SU-DHL-6 (cell line): ENCODE data around the gene C1orf21.

ENCODE experiments used
- H2AFZ ChIP-seq: fragments of 200-600 bp; sonication (generic); 2 replicates; pipeline ENCODE4 v1.6.1; 2014; ENCODE audit warnings: low read depth, mild to moderate bottlenecking, moderate library complexity, mixed read lengths, antibody characterized with exemption, low read length; ENCODE audit not compliant: severe bottlenecking
- H3F3A ChIP-seq: fragments of 200-600 bp; shearing (Covaris generic); 2 replicates; pipeline ENCODE4 v1.6.0; 2016; ENCODE audit warnings: antibody characterized with exemption, mild to moderate bottlenecking; ENCODE audit not compliant: insufficient read depth
- H3K27ac ChIP-seq: fragments of 200-600 bp; sonication (generic); 2 replicates; pipeline ENCODE4 v1.5.1; 2016; ENCODE audit warnings: low read depth, mild to moderate bottlenecking, low read length, moderate library complexity, mixed read lengths
- H3K27me3 ChIP-seq: fragments of 200-600 bp; sonication (generic), shearing (Covaris generic); 2 replicates; pipeline ENCODE4 v1.6.0; 2014; ENCODE audit warnings: mild to moderate bottlenecking, low read length
- H3K36me3 ChIP-seq: fragments of 200-600 bp; sonication (generic); 2 replicates; pipeline ENCODE4 v1.6.1; 2014; ENCODE audit warnings: mild to moderate bottlenecking, low read length, mixed read lengths
- H3K4me2 ChIP-seq: fragments of 300-600, 200-600 bp; shearing (Covaris generic), sonication (generic); 2 replicates; pipeline ENCODE4 v1.6.0; 2014; ENCODE audit warnings: low read length, low read depth, mild to moderate bottlenecking; ENCODE audit not compliant: poor library complexity, severe bottlenecking
- H3K4me3 ChIP-seq: fragments of 200-600 bp; sonication (generic); 2 replicates; pipeline ENCODE4 v1.5.1; 2014; ENCODE audit warnings: antibody characterized with exemption, low read length, mild to moderate bottlenecking, mixed read lengths; ENCODE audit not compliant: insufficient read depth, poor library complexity, severe bottlenecking
- H3K79me2 ChIP-seq: fragments of 200-600 bp; sonication (generic); 2 replicates; pipeline ENCODE4 v1.6.1; 2014; ENCODE audit warnings: mild to moderate bottlenecking, low read length, moderate library complexity; ENCODE audit not compliant: insufficient read depth
- H3K9ac ChIP-seq: fragments of 200-600 bp; sonication (generic); 2 replicates; pipeline ENCODE4 v1.7.0; 2014; ENCODE audit warnings: mild to moderate bottlenecking, low read length
- H3K9me2 ChIP-seq: fragments of 200-600 bp; sonication (generic); replicated peaks from 2 replicates; pipeline ENCODE4 v1.6.1; 2014; ENCODE audit warnings: low read length; ENCODE audit not compliant: insufficient read depth
- H3K9me3 ChIP-seq: fragments of 200-600 bp; sonication (generic); 2 replicates; pipeline ENCODE4 v1.6.1; 2014; ENCODE audit warnings: low read length, mixed read lengths; ENCODE audit not compliant: insufficient read depth
- H4K20me1 ChIP-seq: fragments of 200-600 bp; sonication (generic); 2 replicates; pipeline ENCODE4 v1.6.1; 2014; ENCODE audit warnings: low read depth, mild to moderate bottlenecking, antibody characterized with exemption, low read length, moderate library complexity, mixed read lengths
- CTCF ChIP-seq: fragments of 200-600 bp; sonication (generic); IDR thresholded peaks from one replicate; pipeline ENCODE4 v1.5.1; 2017; ENCODE audit warnings: antibody characterized with exemption, mild to moderate bottlenecking, low read length, moderate library complexity; ENCODE audit not compliant: insufficient read depth, poor library complexity, severe bottlenecking
- EZH2phosphoT487 ChIP-seq: fragments of 200-600 bp; sonication (generic), shearing (Covaris generic); conservative IDR thresholded peaks from 2 replicates; pipeline ENCODE4 v1.6.1; 2018; ENCODE audit warnings: mild to moderate bottlenecking, antibody characterized with exemption, low read length, moderate library complexity, mixed read lengths

Gene C1orf21

DNA sequence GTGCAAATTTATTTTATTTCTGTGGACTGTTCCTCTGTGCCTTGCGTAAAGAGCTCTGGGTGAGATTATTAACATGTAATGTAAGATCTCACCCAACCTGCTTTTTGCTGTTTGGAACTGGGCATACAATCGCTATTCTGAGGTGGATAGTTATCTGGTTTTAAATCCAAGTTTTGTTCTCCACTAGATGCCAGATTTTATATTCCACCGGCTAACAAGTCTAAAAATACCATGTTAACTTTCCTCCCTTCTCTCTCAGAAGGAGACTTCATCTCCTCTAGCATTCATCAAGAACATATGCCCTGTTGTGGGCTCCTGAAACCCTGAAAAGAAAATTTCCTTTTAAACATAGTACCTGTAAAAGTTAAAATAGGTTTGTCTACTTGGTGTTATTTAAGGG lies 56.4 kb downstream of the C1orf21 start:
- Histone ChIP-seq H3K9ac (no peak overlapping the region), H3K79me2 (no peaks in the 10 kb centered on the region), H3K27me3 (no peaks in the 10 kb centered on the region), H4K20me1 (no peaks in the 10 kb centered on the region), H3K9me3 (no peaks in the 10 kb centered on the region), H3K36me3 (no peaks in the 10 kb centered on the region), H2AFZ (no peak overlapping the region), H3K4me2 (no peak overlapping the region), H3K27ac (no peak overlapping the region), H3K9me2 (no peaks in the 10 kb centered on the region), H3K4me3 (no peak overlapping the region), H3F3A (no peaks in the 10 kb centered on the region)
- TF ChIP-seq CTCF: no peak
- no peak for TF ChIP-seq EZH2phosphoT487

DNA sequence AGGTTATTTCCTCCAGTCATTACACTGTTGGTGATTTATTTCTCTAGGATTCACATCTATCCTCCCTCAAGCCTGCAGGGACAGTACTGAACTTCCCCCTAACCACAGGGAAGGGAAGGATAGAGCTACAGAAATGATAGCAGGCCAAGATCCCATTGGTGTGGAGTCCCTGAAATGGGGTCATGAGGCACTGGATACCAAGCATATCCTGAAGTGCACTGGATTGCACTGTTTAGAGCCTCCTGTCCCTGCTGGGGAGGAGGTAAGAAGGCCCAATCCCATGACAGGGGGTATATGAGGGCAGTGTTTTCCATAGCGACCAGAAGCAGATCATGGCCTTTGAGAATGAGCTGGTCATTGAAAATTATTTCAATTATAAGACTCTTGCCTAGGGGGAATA lies 56.8 kb downstream of the C1orf21 start:
- Histone ChIP-seq H3K9me3 (no peaks in the 10 kb centered on the region), H3K9me2 (no peaks in the 10 kb centered on the region), H3K27me3 (no peaks in the 10 kb centered on the region), H2AFZ (no peak overlapping the region), H3K4me3 (no peak overlapping the region), H3K9ac (no peak overlapping the region), H4K20me1 (no peaks in the 10 kb centered on the region), H3K27ac (no peak overlapping the region), H3K36me3 (no peaks in the 10 kb centered on the region), H3F3A (no peaks in the 10 kb centered on the region), H3K4me2 (no peak overlapping the region), H3K79me2 (no peaks in the 10 kb centered on the region)
- no peak for TF ChIP-seq CTCF
- TF ChIP-seq EZH2phosphoT487: no peak

DNA sequence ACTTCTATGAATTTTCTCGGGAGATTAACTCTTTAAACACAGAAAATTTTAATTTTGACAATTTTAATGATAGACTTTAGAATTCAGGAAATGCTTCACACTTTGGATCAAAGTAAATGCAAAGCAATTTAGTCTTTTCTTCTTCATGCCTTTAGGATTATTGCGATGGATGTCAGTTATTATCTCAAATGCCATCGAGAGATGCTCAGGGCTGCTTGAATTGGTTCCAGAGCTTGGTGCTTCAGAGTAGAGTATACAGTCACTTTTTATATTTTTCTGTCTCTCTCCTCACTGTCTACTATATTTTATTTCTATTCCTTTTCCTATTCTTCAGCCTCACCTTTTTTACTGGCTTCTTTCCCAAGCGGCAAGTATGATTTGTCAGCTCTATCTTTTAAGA lies 59.2 kb downstream of the C1orf21 start:
- H3K9me3 ChIP-seq: no peaks in the 10 kb centered on the region
- H3K79me2 ChIP-seq: no peaks in the 10 kb centered on the region
- TF ChIP-seq EZH2phosphoT487 (no peak), CTCF (no peak)
- H3K27ac ChIP-seq: no peak overlapping the region
- H3F3A ChIP-seq: no peaks in the 10 kb centered on the region
- no peaks in the 10 kb centered on the region for H4K20me1 ChIP-seq
- no peaks in the 10 kb centered on the region for H3K9me2 ChIP-seq
- no peaks in the 10 kb centered on the region for H3K36me3 ChIP-seq
- H3K9ac ChIP-seq: no peak overlapping the region
- no peak overlapping the region for H2AFZ ChIP-seq
- H3K27me3 ChIP-seq: no peaks in the 10 kb centered on the region
- no peak overlapping the region for H3K4me3 ChIP-seq
- H3K4me2 ChIP-seq: no peak overlapping the region
